ENCODE data around the gene TNIK.

Gene TNIK

GRCh38 chr3:171460725-171461524 lies 720 bp upstream of the TNIK start:
- no peak for TF ChIP-seq CTCF (IDR thresholded peaks at IDR 0.05; ENCODE audit: low read depth, low read length)
- H3K4me3 ChIP-seq (ENCODE audit: low read depth, low read length) = peak overlapping the region; percentile 70

- H3K4me3 ChIP-seq (ENCODE audit: low read depth, low read length) = peak overlapping the region; percentile 70
- TF ChIP-seq CTCF (IDR thresholded peaks at IDR 0.05; ENCODE audit: low read depth, low read length) = no peak
Observed at GRCh38 chr3:171459137-171459941, 866 bp downstream of the TNIK start.

- no peak for TF ChIP-seq CTCF (IDR thresholded peaks at IDR 0.05; ENCODE audit: low read depth, low read length)
- H3K4me3 ChIP-seq (ENCODE audit: low read depth, low read length) = peak overlapping the region; percentile 4; the same call in 1 of the 2 replicates
Observed at GRCh38 chr3:171458864-171459136, 1.4 kb downstream of the TNIK start.

- no peak for TF ChIP-seq CTCF (IDR thresholded peaks at IDR 0.05; ENCODE audit: low read depth, low read length)
- peak overlapping the region; percentile 4; the same call in 1 of the 2 replicates for H3K4me3 ChIP-seq (ENCODE audit: low read depth, low read length)
Observed at GRCh38 chr3:171458071-171458863, 1.9 kb downstream of the TNIK start.

GRCh38 chr3:171457607-171458061 lies 2.6 kb downstream of the TNIK start:
- no peak overlapping the region for H3K4me3 ChIP-seq (ENCODE audit: low read depth, low read length)
- no peak for TF ChIP-seq CTCF (IDR thresholded peaks at IDR 0.05; ENCODE audit: low read depth, low read length)

GRCh38 chr3:171456765-171457606 lies 3.2 kb downstream of the TNIK start:
- no peak overlapping the region for H3K4me3 ChIP-seq (ENCODE audit: low read depth, low read length)
- no peak for TF ChIP-seq CTCF (IDR thresholded peaks at IDR 0.05; ENCODE audit: low read depth, low read length)

Data from WI38 (cell line).